Astrocyte (in vitro differentiated cells and primary cell): ENCODE measurements around the gene GLRX5. TPM values are rescaled to one million over a fixed set of nuclear protein-coding genes. Genes with fewer than 3 reads are reported as not detected.

Experiments
- DNase-seq: peaks from one replicate; pipeline ENCODE4 v3.0.0-alpha.2; 2010; ENCODE audit warnings: low read depth
- FAIRE-seq: peaks from 2 replicates; lab custom pipeline; 2011; peaks lifted over from hg19 to GRCh38; lab: Jason Lieb, UNC
- H2AFZ ChIP-seq: 2 replicates; pipeline ENCODE4 v1.6.0; 2012; ENCODE audit warnings: low read depth, low read length, inconsistent platforms
- H3K27ac ChIP-seq: 2 replicates; pipeline ENCODE4 v1.5.1; 2011; ENCODE audit warnings: low read depth, low read length, inconsistent platforms
- H3K27me3 ChIP-seq: 2 replicates; pipeline ENCODE4 v1.6.0; 2011; ENCODE audit warnings: low read length, inconsistent platforms; ENCODE audit not compliant: insufficient read depth
- H3K36me3 ChIP-seq: 2 replicates; pipeline ENCODE4 v1.5.1; 2011; ENCODE audit warnings: low read length, inconsistent platforms; ENCODE audit not compliant: insufficient read depth
- H3K4me1 ChIP-seq: 2 replicates; pipeline ENCODE4 v1.5.1; 2011; ENCODE audit warnings: low read length, inconsistent platforms; ENCODE audit not compliant: insufficient read depth
- H3K4me2 ChIP-seq: 2 replicates; pipeline ENCODE4 v1.6.0; 2012; ENCODE audit warnings: low read length, inconsistent platforms
- H3K4me3 ChIP-seq: 2 replicates; pipeline ENCODE4 v1.5.1; 2011; ENCODE audit warnings: low read depth, mild to moderate bottlenecking, low read length, inconsistent platforms; ENCODE audit not compliant: insufficient read depth
- H3K79me2 ChIP-seq: 2 replicates; pipeline ENCODE4 v1.6.0; 2012; ENCODE audit warnings: mild to moderate bottlenecking, low read length, inconsistent platforms; ENCODE audit not compliant: insufficient read depth
- H3K9ac ChIP-seq: 2 replicates; pipeline ENCODE4 v1.6.0; 2012; ENCODE audit warnings: mild to moderate bottlenecking, low read length, inconsistent platforms
- H3K9me3 ChIP-seq: 2 replicates; pipeline ENCODE4 v1.5.1; 2012; ENCODE audit warnings: low read depth, mild to moderate bottlenecking, low read length, inconsistent platforms; ENCODE audit not compliant: insufficient read depth
- H4K20me1 ChIP-seq: 2 replicates; pipeline ENCODE4 v1.6.0; 2012; ENCODE audit warnings: low read length, inconsistent platforms; ENCODE audit not compliant: insufficient read depth
- H3K27ac Mint-ChIP-seq: one replicate; pipeline ENCODE4 v1.8.0; 2021; ENCODE audit warnings: mild to moderate bottlenecking, mixed read lengths; ENCODE audit not compliant: unreplicated experiment
- H3K27me3 Mint-ChIP-seq: one replicate; pipeline ENCODE4 v1.8.0; 2021; ENCODE audit warnings: low read depth, mixed read lengths; ENCODE audit not compliant: unreplicated experiment
- H3K36me3 Mint-ChIP-seq: one replicate; pipeline ENCODE4 v1.8.0; 2021; ENCODE audit warnings: low read depth, mixed read lengths; ENCODE audit not compliant: unreplicated experiment
- H3K4me1 Mint-ChIP-seq: one replicate; pipeline ENCODE4 v1.8.0; 2021; ENCODE audit warnings: low read depth, mixed read lengths; ENCODE audit not compliant: unreplicated experiment
- H3K4me3 Mint-ChIP-seq: one replicate; pipeline ENCODE4 v1.8.0; 2021; ENCODE audit warnings: mild to moderate bottlenecking, moderate library complexity, mixed read lengths; ENCODE audit not compliant: unreplicated experiment
- H3K9me3 Mint-ChIP-seq: one replicate; pipeline ENCODE4 v1.8.0; 2021; ENCODE audit warnings: mild to moderate bottlenecking, mixed read lengths; ENCODE audit not compliant: unreplicated experiment
- CTCF ChIP-seq: IDR thresholded peaks from 2 replicates; pipeline ENCODE4 v1.5.1; 2011; ENCODE audit warnings: low read depth, mild to moderate bottlenecking, inconsistent platforms, low read length, moderate library complexity; ENCODE audit not compliant: insufficient read depth
- EZH2 ChIP-seq: IDR thresholded peaks from 2 replicates; pipeline ENCODE4 v1.6.1; 2012; ENCODE audit warnings: mild to moderate bottlenecking, low read length, inconsistent platforms; ENCODE audit not compliant: insufficient read depth
- total RNA-seq: library from RNA; stranded (reverse); gene quantifications from 2 replicates; pipeline ENCODE4 v1.2.1, GENCODE V29; 2021

GLRX5 gene
- total RNA-seq, 1 donor from 2014 or later: 50.5 TPM

GRCh38 chr14:95515596-95516552 is 19.0 kb upstream of the GLRX5 start:
- Mint-ChIP-seq H3K36me3 (no peaks in the 10 kb centered on the region), H3K4me1 (peaks cover 35% of the 10 kb centered on the region), H3K27ac (no peak overlapping the region), H3K4me3 (peak overlapping the region; percentile 81), H3K27me3 (peaks cover 3% of the 10 kb centered on the region), H3K9me3 (peaks cover 2% of the 10 kb centered on the region)
- DNase-seq (peak; percentile 27), FAIRE-seq (no peak)
- TF ChIP-seq CTCF (no peak), EZH2 (no peak)
- Histone ChIP-seq H3K36me3 (no peaks in the 10 kb centered on the region), H3K79me2 (no peaks in the 10 kb centered on the region), H3K4me2 (peak overlapping the region; percentile 97), H2AFZ (peak overlapping the region; percentile 68), H3K27ac (no peak overlapping the region), H3K9me3 (no peaks in the 10 kb centered on the region), H3K9ac (peak overlapping the region; percentile 68), H3K27me3 (no peaks in the 10 kb centered on the region), H3K4me1 (peaks cover 49% of the 10 kb centered on the region), H3K4me3 (peak overlapping the region; percentile 60), H4K20me1 (no peaks in the 10 kb centered on the region)

GRCh38 chr14:95516554-95517181 is 18.2 kb upstream of the GLRX5 start, which contains the start of gene SYNE3:
Gene SYNE3 (minus strand): TSS chr14:95516650. CDS start chr14:95475821, 40,829 bp downstream.
- H3K9me3 ChIP-seq: no peaks in the 10 kb centered on the region
- H3K27ac Mint-ChIP-seq: no peak within 1 kb of the TSS
- H3K4me1 ChIP-seq: peaks cover 49% of the 10 kb centered on the region
- FAIRE-seq (no peak), DNase-seq (no peak)
- H2AFZ ChIP-seq: peak within 1 kb of the TSS; percentile 73
- TF ChIP-seq EZH2 (no peak), CTCF (no peak)
- H3K36me3 ChIP-seq: no peaks in the 10 kb centered on the region
- peak within 1 kb of the TSS; percentile 81 for H3K4me3 Mint-ChIP-seq
- peaks cover 3% of the 10 kb centered on the region for H3K27me3 Mint-ChIP-seq
- H3K9ac ChIP-seq: peak within 1 kb of the TSS; percentile 68
- H3K27ac ChIP-seq: no peak within 1 kb of the TSS
- no peaks in the 10 kb centered on the region for H3K36me3 Mint-ChIP-seq
- H3K27me3 ChIP-seq: no peaks in the 10 kb centered on the region
- peaks cover 35% of the 10 kb centered on the region for H3K4me1 Mint-ChIP-seq
- H3K4me3 ChIP-seq: peak within 1 kb of the TSS; percentile 60
- peak within 1 kb of the TSS; percentile 97 for H3K4me2 ChIP-seq
- H3K79me2 ChIP-seq: no peaks in the 10 kb centered on the region
- peaks cover 2% of the 10 kb centered on the region for H3K9me3 Mint-ChIP-seq
- H4K20me1 ChIP-seq: no peaks in the 10 kb centered on the region
